DOHH2 (cell line): ENCODE data around the gene MRPL1.

ENCODE experiments used
- CTCF ChIP-seq: fragments of 200-600 bp; sonication (generic); IDR thresholded peaks from one replicate; pipeline ENCODE4 v1.5.1; 2014; ENCODE audit warnings: antibody characterized with exemption, mild to moderate bottlenecking, low read depth, low read length; ENCODE audit not compliant: poor library complexity, severe bottlenecking
- EZH2phosphoT487 ChIP-seq: fragments of 200-600 bp; sonication (generic); IDR thresholded peaks from 2 replicates; pipeline ENCODE4 v1.6.1; 2017; ENCODE audit warnings: borderline replicate concordance, mild to moderate bottlenecking, antibody characterized with exemption, low read length, moderate library complexity, mixed read lengths

- TF ChIP-seq CTCF: no peak
- TF ChIP-seq EZH2phosphoT487: no peak
These were observed 17.2 kb upstream of the MRPL1 start for GRCh38 chr4:77845400-77845799.
